Body of pancreas (tissue), 4 donors: ENCODE results near the gene CARNS1.

Experiments used
- POLR2A ChIP-seq, 3 donors: fragments of 450-650 bp; IDR thresholded peaks; one replicate each; pipeline ENCODE4 v1.6.1; 2016; ENCODE audit warnings: antibody characterized with exemption in 3 of 3, mild to moderate bottlenecking in 2 of 3
- TF ChIP-seq, protein P1 (sequence below), 7 experiments: fragments of 450-650 bp in 4 of 7; fragments of 200-600 bp in 3 of 7; sonication (generic) in 3 of 7; IDR thresholded peaks; one replicate each; pipeline ENCODE4 v1.5.1; 2016 to 2019; ENCODE audit warnings: antibody characterized with exemption in 7 of 7

DNA sequence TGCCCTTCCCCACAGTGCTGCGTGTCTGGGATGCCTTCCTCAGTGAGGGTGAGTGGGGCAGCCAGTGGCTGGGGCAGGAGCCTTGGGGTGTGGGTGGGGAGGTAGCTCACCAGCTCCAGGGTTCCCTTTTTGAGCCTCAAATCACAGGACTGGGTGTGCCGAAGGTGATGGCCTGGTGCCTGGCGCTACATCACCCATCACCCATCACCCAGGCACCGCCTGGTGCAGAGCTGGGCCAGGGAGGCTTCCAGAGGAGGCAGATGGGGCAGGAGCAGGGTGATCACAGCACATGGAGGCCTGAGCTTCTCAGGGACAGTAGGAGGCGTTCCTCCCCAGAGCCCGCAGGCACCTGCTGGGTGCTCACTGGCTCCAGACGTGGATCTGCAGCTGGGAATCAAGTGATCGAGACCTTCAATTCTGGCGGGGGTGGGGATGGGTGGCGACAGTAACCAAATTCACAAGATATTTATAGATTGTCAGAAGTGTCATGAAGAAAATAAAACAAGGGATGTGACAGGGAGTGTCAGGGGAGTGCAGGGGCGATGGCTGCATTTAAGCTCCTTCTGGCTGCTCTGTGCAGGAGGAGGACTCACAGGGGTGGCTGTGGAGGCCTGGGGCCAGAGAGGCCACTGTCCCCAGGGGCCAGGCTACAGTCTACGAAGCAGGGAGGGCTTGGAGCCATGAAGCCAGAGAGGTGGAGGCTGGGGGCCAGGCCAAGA is 8.3 kb upstream of the CARNS1 start:
- TF ChIP-seq POLR2A (IDR thresholded peaks at IDR 0.05), result no peak
- TF ChIP-seq, protein P1, sequence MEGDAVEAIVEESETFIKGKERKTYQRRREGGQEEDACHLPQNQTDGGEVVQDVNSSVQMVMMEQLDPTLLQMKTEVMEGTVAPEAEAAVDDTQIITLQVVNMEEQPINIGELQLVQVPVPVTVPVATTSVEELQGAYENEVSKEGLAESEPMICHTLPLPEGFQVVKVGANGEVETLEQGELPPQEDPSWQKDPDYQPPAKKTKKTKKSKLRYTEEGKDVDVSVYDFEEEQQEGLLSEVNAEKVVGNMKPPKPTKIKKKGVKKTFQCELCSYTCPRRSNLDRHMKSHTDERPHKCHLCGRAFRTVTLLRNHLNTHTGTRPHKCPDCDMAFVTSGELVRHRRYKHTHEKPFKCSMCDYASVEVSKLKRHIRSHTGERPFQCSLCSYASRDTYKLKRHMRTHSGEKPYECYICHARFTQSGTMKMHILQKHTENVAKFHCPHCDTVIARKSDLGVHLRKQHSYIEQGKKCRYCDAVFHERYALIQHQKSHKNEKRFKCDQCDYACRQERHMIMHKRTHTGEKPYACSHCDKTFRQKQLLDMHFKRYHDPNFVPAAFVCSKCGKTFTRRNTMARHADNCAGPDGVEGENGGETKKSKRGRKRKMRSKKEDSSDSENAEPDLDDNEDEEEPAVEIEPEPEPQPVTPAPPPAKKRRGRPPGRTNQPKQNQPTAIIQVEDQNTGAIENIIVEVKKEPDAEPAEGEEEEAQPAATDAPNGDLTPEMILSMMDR (IDR thresholded peaks at IDR 0.05), result no peak
